K562 (cell line): Measurements from ENCODE around the gene BTBD1. TPM values are rescaled to one million over a fixed set of nuclear protein-coding genes. Genes with fewer than 3 reads are reported as not detected.

Source experiments
- ATAC-seq: fragments of 200-7000 bp; cut with Tn5 transposase; 3 replicates; pipeline ENCODE4 v1.9.1; 2020; ENCODE audit warnings: moderate library complexity
- BruUV-seq: library from RNA; stranded (reverse); fragments of 400-500 nt; replicated peaks from 2 replicates; lab custom pipeline; 2021; lab: Mats Ljungman, UMichigan
- CTCF ChIA-PET: fragments of 300-600 bp; formaldehyde crosslinking; extraction: SDS; loops from one replicate; lab custom pipeline; 2021; ENCODE audit warnings: low intra/inter-chr PET ratio; lab: Yijun Ruan, JAX
- POLR2A ChIA-PET: fragments of 300-600, 350-650 bp; sonication (Branson Sonifier 250); formaldehyde crosslinking; extraction: SDS; loops from one replicate; lab custom pipeline; 2021; ENCODE audit warnings: antibody characterized with exemption, inconsistent platforms; lab: Yijun Ruan, JAX
- DNase-seq, 4 experiments: peaks; one replicate each; pipeline versions ENCODE4 v3.0.0 to v3.0.0-alpha.2; 2011 to 2018; ENCODE audit warnings: low spot score in 3 of 4, mixed read lengths in 3 of 4; ENCODE audit errors: extremely low read depth in 1 of 4
- FAIRE-seq: peaks from 2 replicates; lab custom pipeline; 2011; peaks lifted over from hg19 to GRCh38; lab: Jason Lieb, UNC
- H2AFZ ChIP-seq: 2 replicates; pipeline ENCODE4 v1.6.0; 2011; ENCODE audit warnings: low read depth, low read length, control low read depth, inconsistent platforms
- H3K27ac ChIP-seq: fragments of 200-600 bp; 3 replicates; pipeline ENCODE4 v1.8.0; 2011; ENCODE audit warnings: low read depth, mild to moderate bottlenecking, control low read depth, inconsistent platforms, low read length, moderate library complexity, mixed read lengths; ENCODE audit errors: extremely low read depth
- H3K27me3 ChIP-seq, 2 experiments: fragments of 300-600 bp in 1 of 2; 2 replicates in 1 of 2; 3 replicates in 1 of 2; pipeline versions ENCODE4 v1.6.0 to v1.8.0; 2011; ENCODE audit warnings: inconsistent platforms in 2 of 2, low read length in 2 of 2, mild to moderate bottlenecking in 1 of 2, mixed read lengths in 1 of 2, moderate library complexity in 1 of 2; ENCODE audit not compliant: control insufficient read depth in 2 of 2, insufficient read depth in 2 of 2
- H3K36me3 ChIP-seq: fragments of 300-600 bp; 3 replicates; pipeline ENCODE4 v1.8.0; 2011; ENCODE audit warnings: mild to moderate bottlenecking, low read length, inconsistent platforms; ENCODE audit not compliant: control insufficient read depth, insufficient read depth
- H3K4me1 ChIP-seq, 2 experiments: fragments of 200-600 bp in 1 of 2; replicated peaks in 1 of 2; 2 replicates in 1 of 2; 3 replicates in 1 of 2; pipeline versions ENCODE4 v1.5.1 to v1.8.0; 2011; ENCODE audit warnings: inconsistent platforms in 2 of 2, low read length in 2 of 2, mild to moderate bottlenecking in 1 of 2, mixed read lengths in 1 of 2, moderate library complexity in 1 of 2; ENCODE audit not compliant: control insufficient read depth in 2 of 2, insufficient read depth in 2 of 2
- H3K4me2 ChIP-seq: 2 replicates; pipeline ENCODE4 v1.6.1; 2011; ENCODE audit warnings: low read length, control low read depth, inconsistent platforms, mixed read lengths; ENCODE audit not compliant: insufficient read depth
- H3K4me3 ChIP-seq: fragments of 200-600 bp; sonication (generic), shearing (Covaris generic); 2 replicates; pipeline ENCODE4 v1.5.1; 2016; ENCODE audit warnings: control low read depth, inconsistent platforms
- H3K79me2 ChIP-seq: fragments of 200-600 bp; 3 replicates; pipeline ENCODE4 v1.8.0; 2011; ENCODE audit warnings: low read length, inconsistent platforms; ENCODE audit not compliant: control insufficient read depth, insufficient read depth
- H3K9ac ChIP-seq, 2 experiments: 2 replicates each; pipeline versions ENCODE4 v1.6.0 to v1.6.1; 2011; ENCODE audit warnings: low read depth in 2 of 2, low read length in 2 of 2, control low read depth in 1 of 2, inconsistent platforms in 1 of 2, mild to moderate bottlenecking in 1 of 2, mixed read lengths in 1 of 2; ENCODE audit not compliant: insufficient read depth in 1 of 2
- H3K9me1 ChIP-seq: one replicate; pipeline ENCODE4 v1.6.0; 2011; ENCODE audit warnings: inconsistent platforms, mild to moderate bottlenecking, low read length, moderate library complexity; ENCODE audit not compliant: control insufficient read depth, insufficient read depth
- H3K9me3 ChIP-seq: replicated peaks from 2 replicates; pipeline ENCODE4 v1.5.1; 2011; ENCODE audit warnings: low read depth, low read length, inconsistent platforms; ENCODE audit not compliant: control insufficient read depth, insufficient read depth
- H4K20me1 ChIP-seq: replicated peaks from 2 replicates; pipeline ENCODE4 v1.6.1; 2011; ENCODE audit warnings: low read length, inconsistent platforms, mixed read lengths; ENCODE audit not compliant: control insufficient read depth, insufficient read depth
- CGGBP1 ChIP-seq: fragments of 250-450 bp; sonication (Bioruptor Pico); IDR thresholded peaks from 2 replicates; pipeline ENCODE4 v1.9.0; 2021; ENCODE audit warnings: mild to moderate bottlenecking
- EHMT2 ChIP-seq: fragments of 450-650 bp; IDR thresholded peaks from 2 replicates; pipeline ENCODE4 v1.6.1; 2018; ENCODE audit warnings: antibody characterized with exemption
- EP300 ChIP-seq: IDR thresholded peaks from 2 replicates; pipeline ENCODE4 v1.6.1; 2012; ENCODE audit warnings: low read length, improper control_type of control experiment
- EP400 ChIP-seq: fragments of 450-650 bp; IDR thresholded peaks from 2 replicates; pipeline ENCODE4 v1.6.1; 2017; ENCODE audit warnings: antibody characterized with exemption, mild to moderate bottlenecking, moderate library complexity
- ETS2 ChIP-seq: IDR thresholded peaks from 2 replicates; pipeline ENCODE4 v1.6.1; 2016; ENCODE audit warnings: borderline replicate concordance, missing genetic modification characterization, mild to moderate bottlenecking, moderate library complexity, missing compliant biosample characterization; ENCODE audit not compliant: poor library complexity, severe bottlenecking
- ETV6 ChIP-seq, 3 experiments: fragments of 150-350 bp in 1 of 3; sonication (generic) in 1 of 3; formaldehyde crosslinking in 1 of 3; IDR thresholded peaks; 2 replicates each; pipeline versions ENCODE4 v1.6.1 to v1.8.0; 2014 to 2022; ENCODE audit warnings: borderline replicate concordance in 2 of 3, low read depth in 2 of 3, antibody characterized with exemption in 1 of 3, low read length in 1 of 3, mild to moderate bottlenecking in 1 of 3, missing genetic modification reagents in 1 of 3
- MED1 ChIP-seq: sonication (generic); formaldehyde crosslinking; IDR thresholded peaks from 2 replicates; pipeline ENCODE4 v1.8.1; 2023; ENCODE audit warnings: missing genetic modification reagents, borderline replicate concordance
- MEIS2 ChIP-seq: fragments of 450-650 bp; IDR thresholded peaks from 2 replicates; pipeline ENCODE4 v1.6.1; 2014; ENCODE audit warnings: mild to moderate bottlenecking; ENCODE audit not compliant: partially characterized antibody
- NBN ChIP-seq: fragments of 450-650 bp; IDR thresholded peaks from 2 replicates; pipeline ENCODE4 v1.6.1; 2016; ENCODE audit warnings: low read depth, mild to moderate bottlenecking
- OTX1 ChIP-seq: fragments of 450-650 bp; formaldehyde crosslinking; IDR thresholded peaks from 2 replicates; pipeline ENCODE4 v1.4.0; 2022; ENCODE audit warnings: mild to moderate bottlenecking
- RFX7 ChIP-seq: fragments of 250-450 bp; sonication (Bioruptor Pico); IDR thresholded peaks from 2 replicates; pipeline ENCODE4 v1.5.1; 2021; ENCODE audit warnings: mild to moderate bottlenecking
- SAFB2 ChIP-seq: fragments of 200-400 bp; formaldehyde crosslinking; IDR thresholded peaks from 2 replicates; pipeline ENCODE4 v1.6.1; 2018; ENCODE audit warnings: borderline replicate concordance, low read length, low read depth, moderate library complexity; ENCODE audit not compliant: severe bottlenecking
- SREBF1 ChIP-seq: fragments of 150-350 bp; IDR thresholded peaks from 2 replicates; pipeline ENCODE4 v1.6.1; 2014; ENCODE audit warnings: antibody characterized with exemption, low read depth, low read length, borderline replicate concordance
- ZBTB33 ChIP-seq: sonication (generic); formaldehyde crosslinking; IDR thresholded peaks from 2 replicates; pipeline ENCODE4 v1.8.1; 2023; ENCODE audit warnings: mild to moderate bottlenecking, missing genetic modification reagents
- ZNF175 ChIP-seq: fragments of 200-800 bp; sonication (Bioruptor generic); IDR thresholded peaks from 2 replicates; pipeline ENCODE4 v1.6.1; 2016; ENCODE audit warnings: low read depth, mild to moderate bottlenecking, missing genetic modification characterization, missing compliant biosample characterization
- ZNF232 ChIP-seq: sonication (generic); formaldehyde crosslinking; IDR thresholded peaks from 2 replicates; pipeline ENCODE4 v1.8.0; 2022; ENCODE audit warnings: mild to moderate bottlenecking, missing genetic modification reagents
- ZNF589 ChIP-seq: fragments of 200-800 bp; sonication (Bioruptor generic); IDR thresholded peaks from 2 replicates; pipeline ENCODE4 v1.6.1; 2016; ENCODE audit warnings: low read depth, missing genetic modification characterization, missing compliant biosample characterization
- ZNF644 ChIP-seq: fragments of 200-800 bp; sonication (Bioruptor generic); IDR thresholded peaks from 2 replicates; pipeline ENCODE4 v1.6.1; 2016; ENCODE audit warnings: low read depth, missing genetic modification characterization, missing compliant biosample characterization
- WGBS: fragments of 100-300 bp; shearing (Covaris generic); methylation state at CpG from one replicate; pipeline ENCODE4 v1.1.6; 2016; ENCODE audit warnings: low coverage, mixed read lengths; ENCODE audit not compliant: insufficient coverage; ENCODE audit errors: missing lambda C conversion rate; 5-methylcytosine and 5-hydroxymethylcytosine counted together
- in situ Hi-C: fragments of 300-500 bp; cut with MboI; formaldehyde crosslinking; loops from 4 replicates; pipeline ENCODE4 v1.15.0; 2018; ENCODE audit warnings: inconsistent platforms, mixed read lengths
- intact Hi-C: fragments of 100-400 bp; cut with micrococcal nuclease; formaldehyde crosslinking; loops from 2 replicates; pipeline ENCODE4 v1.14.2; 2022
- polyA plus RNA-seq, 8 experiments: library from polyadenylated mRNA; depleted of rRNA in 4 of 8; stranded (reverse) in 5 of 8; unstranded in 3 of 8; fragments of >200 nt; fragmentation: Nextera tagmentation in 2 of 8; fragmentation: Illumina TruSeq in 1 of 8; extraction: Ambion mirVana in 2 of 8; extraction: Trizol in 1 of 8; gene quantifications; 2 replicates each; pipeline versions ENCODE4 v1.2.1 to v1.2.3, GENCODE V29; 2011 to 2014; ENCODE audit warnings: inconsistent platforms in 1 of 8, missing spikeins in 1 of 8
- total RNA-seq, 7 experiments: library from RNA; depleted of rRNA in 6 of 7; stranded (reverse); fragments of >200 nt in 6 of 7; fragmentation: Illumina TruSeq in 2 of 7; extraction: Trizol in 2 of 7; gene quantifications; 2 replicates each; pipeline versions ENCODE4 v1.2.1 to v1.2.3, GENCODE V29; 2011 to 2021; ENCODE audit warnings: low replicate concordance in 1 of 7

Gene BTBD1
- total and polyA plus RNA-seq, 9 of the 15 experiments (the other 6 are each of a cell fraction or from before 2014, with no cell fraction given), result 19.4 to 106 (median 90.4) TPM

GRCh38 chr15:83108266-83109219 is 41.5 kb upstream of the BTBD1 start:
- intact Hi-C loops, result loop anchor here (2.0 to 5.0 kb wide), 4 partner anchors 16 to 99 kb away; partner anchors contain the start of genes BTBD1, C15orf40 and HDGFL3
- CTCF ChIA-PET, result no interaction called here
- POLR2A ChIA-PET, result interaction anchor here (0.9 to 1.4 kb wide), 2 partner anchors 25 to 41 kb away, joined by 3 to 6 read pairs; partner anchors contain the start of gene BTBD1
- DNase-seq (peak in 1 of 4 experiments; percentile 46), FAIRE-seq (peak; percentile 72), ATAC-seq (peak; percentile 81)
- in situ Hi-C loops, result no loop called here
- Histone ChIP-seq H3K9me1 (no peaks in the 10 kb centered on the region), H3K36me3 (no peaks in the 10 kb centered on the region), H3K79me2 (no peaks in the 10 kb centered on the region), H3K9me3 (no peaks in the 10 kb centered on the region), H3K27me3 (no peaks in the 10 kb centered on the region; a peak in 1 of 5 replicates), H3K4me1 (peaks cover 18 to 24% of the 10 kb centered on the region in 2 experiments; a peak in 4 of 5 replicates), H2AFZ (peak overlapping the region; percentile 67), H4K20me1 (no peaks in the 10 kb centered on the region), H3K4me2 (peak overlapping the region; percentile 64), H3K9ac (peak overlapping the region; percentile 37 to 41; a peak in 2 of 4 replicates), H3K27ac (no peak overlapping the region; the same call in 2 of the 3 replicates), H3K4me3 (peak overlapping the region; percentile 51)
- 30% methylated on average over 21 of the region's 21 CpGs for WGBS
- BruUV-seq, result no TSS peak
- TF ChIP-seq ETS2 (tag) (no peak), CGGBP1 (CRISPR knock-in tag) (no peak), MED1 (CRISPR knock-in tag) (no peak), EP400 (peak; percentile 68), SREBF1 (no peak), ETV6 (IDR thresholded peaks at IDR 0.05; ENCODE audit: borderline replicate concordance in 1 of 2, low read depth in 2 of 2, low read length in 1 of 2) (peak in 1 of 2 experiments; percentile 46; a peak in 1 of 4 replicates), ETV6 (CRISPR knock-in tag; IDR thresholded peaks at IDR 0.05; ENCODE audit: borderline replicate concordance) (no peak), EP300 (peak; percentile 53; the same call in 1 of the 2 replicates), MEIS2 (no peak), ZNF644 (no peak), EHMT2 (no peak), ZNF232 (CRISPR knock-in tag) (no peak), SAFB2 (no peak), OTX1 (CRISPR knock-in tag) (no peak), RFX7 (no peak), ZNF589 (CRISPR knock-in tag) (0 out of 2 replicates have a peak, but pooled peaks have one; percentile 35), ZBTB33 (CRISPR knock-in tag) (0 out of 2 replicates have a peak, but pooled peaks have one; percentile 33), NBN (0 out of 2 replicates have a peak, but pooled peaks have one; percentile 19), ZNF175 (CRISPR knock-in tag) (peak; percentile 62; the same call in 1 of the 2 replicates)
